ENCODE results near the gene PTGFRN. TPM values are rescaled to one million over a fixed set of nuclear protein-coding genes. Genes with fewer than 3 reads are reported as not detected.

PTGFRN gene
- polyA plus RNA-seq, 3 donors = 6.6 to 15.4 (median 8.7) TPM

DNA sequence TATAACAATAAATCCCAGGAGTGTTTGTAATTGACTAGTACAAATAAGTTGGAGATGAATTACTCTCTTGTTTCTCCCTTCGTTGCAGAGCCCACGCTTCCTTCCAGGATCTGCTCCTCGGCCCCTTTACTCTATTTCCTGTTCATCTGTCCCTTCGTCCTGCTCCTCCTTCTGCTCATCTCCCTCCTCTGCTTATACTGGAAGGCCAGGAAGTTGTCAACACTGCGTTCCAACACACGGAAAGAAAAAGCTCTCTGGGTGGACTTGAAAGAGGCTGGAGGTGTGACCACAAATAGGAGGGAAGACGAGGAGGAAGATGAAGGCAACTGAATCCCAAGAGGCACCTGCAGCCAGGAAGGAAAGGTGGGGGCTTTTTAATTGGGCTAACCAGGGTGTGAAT is 124.1 kb downstream of the PTGFRN start:
- 56 to 68% (median 57%) methylated on average over 7 of the region's 7 CpGs for WGBS, 3 donors
- no peak overlapping the region for H3K27ac ChIP-seq (ENCODE audit: low read depth, low read length)

DNA sequence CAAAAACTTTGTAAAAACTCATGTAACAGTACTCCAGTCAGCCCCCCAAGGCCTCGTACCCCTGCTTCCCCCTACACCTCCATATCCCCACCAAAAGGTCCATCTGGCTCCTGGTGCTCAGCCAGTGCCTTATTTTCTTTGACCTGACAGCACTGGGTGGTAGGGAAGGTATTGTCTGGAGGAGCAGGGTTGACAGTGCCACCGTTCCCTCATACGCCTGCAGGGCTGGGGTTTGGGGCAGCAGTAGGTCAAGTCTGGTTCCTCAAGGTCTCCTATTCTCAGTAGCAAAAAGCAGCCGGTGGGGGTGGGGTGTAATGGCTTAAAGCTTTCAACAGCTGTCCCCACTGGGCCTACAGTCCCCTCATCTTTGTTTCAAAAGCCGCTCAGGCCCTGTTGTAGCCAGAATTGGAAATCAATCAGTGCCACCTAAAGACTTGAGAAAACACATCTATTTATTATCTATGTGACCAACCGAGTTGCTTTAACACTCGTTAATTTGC is 125.1 kb downstream of the PTGFRN start:
- 86 to 93% (median 88%) methylated on average over 7 of the region's 7 CpGs for WGBS, 3 donors
- H3K27ac ChIP-seq (ENCODE audit: low read depth, low read length) = no peak overlapping the region

DNA sequence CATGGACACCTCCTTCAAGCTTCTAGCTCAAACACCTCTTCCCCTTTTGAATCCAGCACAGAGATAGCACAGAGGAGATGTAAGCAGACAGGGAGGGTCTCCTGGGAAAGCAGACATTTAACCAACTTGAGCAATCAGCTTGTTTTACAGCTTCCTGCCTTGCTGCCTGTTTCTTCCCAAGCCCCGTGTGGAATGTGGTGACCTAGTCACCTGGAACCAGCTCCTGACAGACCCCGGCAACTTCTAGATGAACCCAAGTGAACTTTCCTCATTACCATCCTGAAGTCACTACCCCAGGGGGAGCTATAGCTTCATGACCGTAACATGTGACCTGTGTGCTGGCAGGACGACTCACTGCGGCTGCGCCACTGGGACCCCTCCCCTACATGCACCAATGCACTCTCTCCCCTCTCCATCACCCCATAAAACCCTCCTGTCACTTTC is 126.3 kb downstream of the PTGFRN start:
- H3K27ac ChIP-seq (ENCODE audit: low read depth, low read length) = no peak overlapping the region
- WGBS, 3 donors = 60 to 77% (median 66%) methylated on average over 6 of the region's 6 CpGs

DNA sequence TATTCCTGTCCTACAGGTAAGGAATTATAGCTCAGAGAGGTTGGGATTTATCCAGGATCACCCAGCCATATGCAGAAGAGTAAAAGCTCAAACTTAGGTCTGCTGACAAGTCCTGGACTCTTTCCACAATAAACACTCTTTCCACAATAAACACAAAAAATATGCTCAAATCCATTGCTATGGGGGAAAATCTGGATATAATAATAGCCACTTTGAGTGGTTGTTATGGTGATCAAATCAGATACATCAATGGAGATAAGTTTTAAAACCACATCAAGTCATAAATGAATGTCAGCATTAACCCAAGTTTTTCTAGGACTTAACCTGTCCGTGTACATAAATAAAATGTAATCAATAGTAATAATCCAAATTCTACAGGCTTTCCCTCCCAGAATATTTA is 128.1 kb downstream of the PTGFRN start:
- WGBS, 3 donors = 31 to 95% (median 88%) methylated on average over 1 of the region's 1 CpG
- H3K27ac ChIP-seq (ENCODE audit: low read depth, low read length) = no peak overlapping the region

DNA sequence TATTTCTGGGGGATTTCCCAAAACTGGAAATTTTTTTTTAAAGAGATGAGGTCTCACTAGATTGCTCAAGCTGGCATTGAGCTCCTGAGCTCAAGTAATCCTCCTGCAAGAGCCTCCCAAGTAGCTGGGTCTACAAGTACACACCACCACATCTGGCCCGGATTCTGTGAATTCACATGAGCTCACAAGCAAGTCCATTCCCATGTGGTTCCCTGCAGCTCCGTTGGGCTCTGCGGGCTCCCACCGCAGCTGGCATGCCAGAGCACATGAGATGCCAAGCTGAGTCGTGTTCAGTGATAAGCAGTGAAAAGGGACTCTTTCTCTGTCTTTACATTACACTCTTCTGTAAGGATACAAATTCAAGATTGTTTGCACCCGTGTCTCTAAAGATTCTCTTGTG is 128.5 kb downstream of the PTGFRN start:
- 86 to 93% (median 91%) methylated on average over 6 of the region's 6 CpGs for WGBS, 3 donors
- H3K27ac ChIP-seq (ENCODE audit: low read depth, low read length) = no peak overlapping the region

Other genes with a start within 250 kb of the PTGFRN start
- gene IGSF3, start 242.2 kb upstream of the PTGFRN start, polyA plus RNA-seq = 1 to 10 TPM; 1.0 to 1.9 (median 1.1) TPM
- gene CD2, start 155.5 kb upstream of the PTGFRN start, polyA plus RNA-seq = 1 to 10 TPM; 1.2 to 3.3 (median 1.8) TPM
- 1 to 10 TPM in 2 of 3 donors, not detected in 1; 1.1 to 1.3 TPM for gene CD101, start 91.8 kb downstream of the PTGFRN start, polyA plus RNA-seq
- 1 to 10 TPM; 2.2 to 5.0 (median 4.8) TPM for gene TTF2, start 150.4 kb downstream of the PTGFRN start, polyA plus RNA-seq
- 1 to 10 TPM; 1.2 to 3.6 (median 1.3) TPM for gene TRIM45, start 211.8 kb downstream of the PTGFRN start, polyA plus RNA-seq